Ishikawa (cell line): ENCODE data around the gene GNPTAB.

ENCODE experiments used
- EGR1 ChIP-seq: IDR thresholded peaks from 2 replicates; pipeline ENCODE4 v1.6.1; 2012
- EP300 ChIP-seq: IDR thresholded peaks from 2 replicates; pipeline ENCODE4 v1.6.1; 2012; ENCODE audit warnings: borderline replicate concordance
- FOXM1 ChIP-seq: IDR thresholded peaks from 2 replicates; pipeline ENCODE4 v1.6.1; 2012; ENCODE audit warnings: low read depth, borderline replicate concordance
- NFIC ChIP-seq: IDR thresholded peaks from 2 replicates; pipeline ENCODE4 v1.6.1; 2012
- REST ChIP-seq: IDR thresholded peaks from 2 replicates; pipeline ENCODE4 v1.6.1; 2012; ENCODE audit warnings: low read depth, mild to moderate bottlenecking
- TEAD4 ChIP-seq: IDR thresholded peaks from 2 replicates; pipeline ENCODE4 v1.6.1; 2012
- ZBTB7A ChIP-seq: IDR thresholded peaks from 2 replicates; pipeline ENCODE4 v1.6.1; 2012; ENCODE audit warnings: low read depth

- no peak for TF ChIP-seq EP300
- no peak for TF ChIP-seq EGR1
- TF ChIP-seq FOXM1: no peak
- TF ChIP-seq TEAD4: no peak
- no peak for TF ChIP-seq NFIC
- TF ChIP-seq ZBTB7A: no peak
- TF ChIP-seq REST: no peak
Observed at GRCh38 chr12:101738920-101739665, 91.7 kb downstream of the GNPTAB start, which contains the start of gene SYCP3.
